Measurements from ENCODE around the gene ARAP1. TPM values are rescaled to one million over a fixed set of nuclear protein-coding genes. Genes with fewer than 3 reads are reported as not detected.

Gene ARAP1
- total RNA-seq, 1 experiment from 2014 or later, result 86.2 TPM

DNA sequence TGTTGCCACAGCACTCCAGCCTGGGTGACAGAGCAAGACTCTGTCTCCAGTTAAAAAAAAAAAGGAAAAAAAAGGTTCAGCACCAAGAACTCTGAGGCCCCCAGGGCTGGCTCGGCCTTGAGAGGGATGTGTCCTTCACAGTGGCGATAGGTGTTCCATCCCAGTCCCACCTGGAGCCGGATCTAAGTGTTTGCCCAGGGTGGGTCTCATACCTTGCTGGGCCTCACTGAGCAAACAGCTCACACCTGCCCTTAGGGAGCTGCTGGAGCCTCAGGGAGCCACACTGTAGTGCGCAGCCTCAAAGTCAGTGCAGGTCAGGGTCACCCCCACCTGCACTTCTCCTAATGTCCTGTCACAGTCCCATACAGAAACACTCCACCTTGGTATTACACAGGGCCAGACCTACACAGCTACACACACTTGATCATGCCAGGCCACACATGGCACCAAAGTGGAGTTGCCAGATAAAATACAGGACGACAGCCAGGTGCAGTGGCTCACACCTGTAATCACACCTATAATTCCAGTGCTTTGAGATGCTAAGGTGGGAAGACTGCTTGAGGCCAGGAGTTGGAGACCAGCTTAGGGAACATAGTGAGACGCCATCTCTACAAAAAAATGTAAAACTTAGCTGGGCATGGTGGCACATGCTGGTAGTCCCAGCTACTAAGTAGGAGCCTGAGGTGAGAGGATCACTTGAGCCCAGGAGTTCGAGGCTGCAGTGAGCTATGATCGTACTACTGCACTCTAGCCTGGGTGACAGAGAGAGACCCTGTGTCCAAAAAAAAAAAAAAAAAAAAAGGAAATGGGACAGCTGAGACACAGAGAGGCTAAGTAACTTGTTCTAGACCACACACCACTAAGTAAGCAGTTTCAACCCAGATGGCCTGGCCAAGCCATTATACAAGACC is 34.4 kb upstream of the ARAP1 start:
- intact Hi-C loops (cut with micrococcal nuclease), result no loop called here

DNA sequence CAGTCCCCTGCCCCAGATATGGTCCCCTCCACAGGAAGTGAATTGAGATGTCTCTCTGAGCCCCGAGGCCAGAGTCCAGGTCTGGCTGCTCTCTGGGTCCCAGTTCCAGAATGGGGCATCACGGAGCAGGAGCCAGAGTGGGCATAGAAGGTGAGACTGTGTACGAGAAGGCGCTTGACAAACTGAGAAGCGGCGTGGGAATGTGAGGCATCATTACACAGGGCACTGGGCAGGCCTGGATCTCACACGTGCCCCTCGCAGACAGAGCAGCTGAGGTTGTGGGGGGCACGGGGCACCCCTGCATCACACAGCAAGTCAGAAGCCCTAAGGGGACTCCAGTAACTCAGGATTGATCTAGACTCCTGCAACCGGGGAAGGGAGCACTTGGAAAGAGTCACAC is 32.5 kb upstream of the ARAP1 start:
- no peak for ATAC-seq
- TF ChIP-seq EZH2 (IDR thresholded peaks at IDR 0.05; ENCODE audit: low read length, unreplicated experiment) (no peak), EZH2phosphoT487 (IDR thresholded peaks at IDR 0.05; ENCODE audit: borderline replicate concordance, low read length) (no peak)
- TF ChIP-seq, protein P1, sequence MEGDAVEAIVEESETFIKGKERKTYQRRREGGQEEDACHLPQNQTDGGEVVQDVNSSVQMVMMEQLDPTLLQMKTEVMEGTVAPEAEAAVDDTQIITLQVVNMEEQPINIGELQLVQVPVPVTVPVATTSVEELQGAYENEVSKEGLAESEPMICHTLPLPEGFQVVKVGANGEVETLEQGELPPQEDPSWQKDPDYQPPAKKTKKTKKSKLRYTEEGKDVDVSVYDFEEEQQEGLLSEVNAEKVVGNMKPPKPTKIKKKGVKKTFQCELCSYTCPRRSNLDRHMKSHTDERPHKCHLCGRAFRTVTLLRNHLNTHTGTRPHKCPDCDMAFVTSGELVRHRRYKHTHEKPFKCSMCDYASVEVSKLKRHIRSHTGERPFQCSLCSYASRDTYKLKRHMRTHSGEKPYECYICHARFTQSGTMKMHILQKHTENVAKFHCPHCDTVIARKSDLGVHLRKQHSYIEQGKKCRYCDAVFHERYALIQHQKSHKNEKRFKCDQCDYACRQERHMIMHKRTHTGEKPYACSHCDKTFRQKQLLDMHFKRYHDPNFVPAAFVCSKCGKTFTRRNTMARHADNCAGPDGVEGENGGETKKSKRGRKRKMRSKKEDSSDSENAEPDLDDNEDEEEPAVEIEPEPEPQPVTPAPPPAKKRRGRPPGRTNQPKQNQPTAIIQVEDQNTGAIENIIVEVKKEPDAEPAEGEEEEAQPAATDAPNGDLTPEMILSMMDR (conservative IDR thresholded peaks at IDR 0.05; ENCODE audit: low read depth, low read length), result no peak
- Histone ChIP-seq H3K36me3 (ENCODE audit: low read depth, low read length) (no peaks in the 10 kb centered on the region), H3K4me3 (ENCODE audit: low read length) (no peak overlapping the region), H4K20me1 (ENCODE audit: low read length) (no peaks in the 10 kb centered on the region), H3K4me1 (ENCODE audit: insufficient read depth, low read length) (peaks cover 53% of the 10 kb centered on the region), H3K4me2 (ENCODE audit: low read length) (no peak overlapping the region), H3K79me2 (ENCODE audit: low read length) (peaks cover 7% of the 10 kb centered on the region; the same call in 1 of the 2 replicates), H3K27me3 (ENCODE audit: low read length) (no peaks in the 10 kb centered on the region), H3K27ac (ENCODE audit: low read length) (no peak overlapping the region), H2AFZ (ENCODE audit: low read length) (no peak overlapping the region), H3K9me3 (ENCODE audit: low read length) (no peaks in the 10 kb centered on the region), H3K9ac (ENCODE audit: low read length) (no peak overlapping the region), H3F3A (ENCODE audit: low read length, unreplicated experiment) (no peaks in the 10 kb centered on the region), H3K9me2 (replicated peaks; ENCODE audit: low read length) (no peaks in the 10 kb centered on the region)
- ChIA-PET POLR2A (ENCODE audit: unreplicated experiment) (no interaction called here), CTCF (no interaction called here)
- no peak for DNase-seq
- no TSS peak for BruUV-seq (replicated peaks)
- intact Hi-C loops (cut with micrococcal nuclease), result no loop called here

More for the DNA sequence above, 34.4 kb upstream of the ARAP1 start:
- TF ChIP-seq, protein P1 (conservative IDR thresholded peaks at IDR 0.05; ENCODE audit: low read depth, low read length), result no peak
- TF ChIP-seq EZH2phosphoT487 (IDR thresholded peaks at IDR 0.05; ENCODE audit: borderline replicate concordance, low read length), result no peak
- no peak for TF ChIP-seq EZH2 (IDR thresholded peaks at IDR 0.05; ENCODE audit: low read length, unreplicated experiment)
- POLR2A ChIA-PET (ENCODE audit: unreplicated experiment), result interaction anchor here (0.6 to 0.7 kb wide), 2 partner anchors 25 to 114 kb away, joined by 3 read pairs; no protein-coding TSS in a partner anchor
- no peaks in the 10 kb centered on the region for H3F3A ChIP-seq (ENCODE audit: low read length, unreplicated experiment)
- peaks cover 51% of the 10 kb centered on the region for H3K4me1 ChIP-seq (ENCODE audit: insufficient read depth, low read length)
- no peaks in the 10 kb centered on the region for H3K36me3 ChIP-seq (ENCODE audit: low read depth, low read length)
- no peaks in the 10 kb centered on the region for H3K9me3 ChIP-seq (ENCODE audit: low read length)
- H3K79me2 ChIP-seq (ENCODE audit: low read length), result no peaks in the 10 kb centered on the region
- H3K27ac ChIP-seq (ENCODE audit: low read length), result peak overlapping the region; percentile 83
- no TSS peak for BruUV-seq (replicated peaks)
- H3K27me3 ChIP-seq (ENCODE audit: low read length), result no peaks in the 10 kb centered on the region
- peak; percentile 81 for DNase-seq
- 0 out of 2 replicates have a peak overlapping the region, but pooled peaks have one; percentile 7 for H2AFZ ChIP-seq (ENCODE audit: low read length)
- no peaks in the 10 kb centered on the region for H4K20me1 ChIP-seq (ENCODE audit: low read length)
- CTCF ChIA-PET, result interaction anchor here (1.0 kb wide), 1 partner anchor 11 kb away, joined by 4 read pairs; no protein-coding TSS in a partner anchor
- H3K9ac ChIP-seq (ENCODE audit: low read length), result peak overlapping the region; percentile 52
- H3K9me2 ChIP-seq (replicated peaks; ENCODE audit: low read length), result no peaks in the 10 kb centered on the region
- H3K4me2 ChIP-seq (ENCODE audit: low read length), result peak overlapping the region; percentile 50
- peak; percentile 61 for ATAC-seq
- no peak overlapping the region for H3K4me3 ChIP-seq (ENCODE audit: low read length)

Data from PC-3 (cell line).